K562 (cell line): ENCODE results near the gene CRADD.
A peak's percentile ranks its signal among the peaks of the same experiment; 100 is the strongest.

Experiments
- CEBPB ChIP-seq: fragments of 450-650 bp; IDR thresholded peaks from 2 replicates; pipeline ENCODE4 v1.6.1; 2016; ENCODE audit warnings: missing genetic modification characterization, missing compliant biosample characterization
- HLTF ChIP-seq: fragments of 450-650 bp; IDR thresholded peaks from 2 replicates; pipeline ENCODE4 v1.6.1; 2016
- HMG20B ChIP-seq: fragments of 250-450 bp; sonication (Bioruptor Pico); IDR thresholded peaks from 2 replicates; pipeline ENCODE4 v1.5.0; 2021; ENCODE audit warnings: mild to moderate bottlenecking
- POLR2AphosphoS5 ChIP-seq: IDR thresholded peaks from 2 replicates; pipeline ENCODE4 v1.6.1; 2011; ENCODE audit warnings: mild to moderate bottlenecking, low read depth, low read length, moderate library complexity; ENCODE audit not compliant: control insufficient read depth, insufficient read depth
- POLR3A ChIP-seq: IDR thresholded peaks from 2 replicates; pipeline ENCODE4 v1.6.1; 2011; ENCODE audit warnings: borderline replicate concordance, mild to moderate bottlenecking, moderate library complexity; ENCODE audit not compliant: insufficient read length, insufficient read depth; ENCODE audit errors: extremely low read depth
- RUNX1 ChIP-seq: sonication (generic); IDR thresholded peaks from 2 replicates; pipeline ENCODE4 v1.6.1; 2016; ENCODE audit warnings: antibody characterized with exemption, low read depth
- XRCC3 ChIP-seq: fragments of 450-650 bp; IDR thresholded peaks from 2 replicates; pipeline ENCODE4 v1.6.1; 2017; ENCODE audit warnings: mild to moderate bottlenecking, moderate library complexity
- YY1 ChIP-seq, 3 experiments: IDR thresholded peaks; 2 replicates each; pipeline ENCODE4 v1.6.1; 2011; ENCODE audit warnings: low read length in 2 of 3, mild to moderate bottlenecking in 2 of 3, moderate library complexity in 2 of 3, borderline replicate concordance in 1 of 3, control low read depth in 1 of 3, low read depth in 1 of 3; ENCODE audit not compliant: insufficient read depth in 3 of 3, insufficient replicate concordance in 2 of 3, control insufficient read depth in 1 of 3, insufficient read length in 1 of 3; ENCODE audit errors: extremely low read depth in 1 of 3
- TF ChIP-seq, protein P1 (sequence below), 2 experiments: fragments of 450-650 bp; formaldehyde crosslinking in 1 of 2; IDR thresholded peaks; 2 replicates each; pipeline versions ENCODE4 v1.4.0 to v1.6.1; 2014 to 2020; ENCODE audit warnings: mild to moderate bottlenecking in 2 of 2, borderline replicate concordance in 1 of 2, low read depth in 1 of 2
- TF ChIP-seq, protein P2 (sequence below), 3 experiments: IDR thresholded peaks in 2 of 3; conservative IDR thresholded peaks in 1 of 3; 2 replicates each; pipeline ENCODE4 v1.5.1; 2011 to 2012; ENCODE audit warnings: low read length in 3 of 3, mild to moderate bottlenecking in 3 of 3, control low read depth in 2 of 3, improper control_type of control experiment in 1 of 3, inconsistent platforms in 1 of 3, low read depth in 1 of 3, mixed read lengths in 1 of 3, moderate library complexity in 1 of 3; ENCODE audit not compliant: insufficient read depth in 2 of 3

DNA sequence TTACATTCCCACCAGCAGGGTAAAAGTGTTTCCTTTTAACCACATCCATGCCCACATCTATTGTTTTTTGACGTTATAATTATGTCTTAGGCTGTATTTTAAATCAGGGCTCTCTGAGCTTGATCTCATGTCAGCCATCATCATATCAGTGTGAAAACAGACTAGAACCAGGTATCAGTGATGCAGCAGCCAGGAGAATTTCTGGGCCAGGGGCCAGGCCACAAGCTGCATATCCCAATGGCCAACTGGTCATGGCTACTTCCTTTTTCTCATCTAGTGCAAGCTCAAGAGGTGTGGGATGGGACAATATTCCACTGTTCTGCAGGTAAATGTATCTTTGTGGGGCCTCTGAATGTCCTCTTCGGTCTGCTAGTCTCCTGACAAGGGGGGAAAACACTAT is 125.1 kb downstream of the CRADD start:
- TF ChIP-seq RUNX1 (no peak), HMG20B (CRISPR knock-in tag) (no peak), POLR3A (no peak), YY1 (IDR thresholded peaks at IDR 0.05; ENCODE audit: borderline replicate concordance in 1 of 3, control insufficient read depth in 1 of 3, extremely low read depth in 1 of 3, insufficient read depth in 3 of 3, insufficient read length in 1 of 3, insufficient replicate concordance in 2 of 3, low read depth in 1 of 3, low read length in 2 of 3) (no peak), XRCC3 (no peak), POLR2AphosphoS5 (peak; percentile 57), HLTF (no peak), CEBPB (tag) (no peak)
- TF ChIP-seq, protein P1, sequence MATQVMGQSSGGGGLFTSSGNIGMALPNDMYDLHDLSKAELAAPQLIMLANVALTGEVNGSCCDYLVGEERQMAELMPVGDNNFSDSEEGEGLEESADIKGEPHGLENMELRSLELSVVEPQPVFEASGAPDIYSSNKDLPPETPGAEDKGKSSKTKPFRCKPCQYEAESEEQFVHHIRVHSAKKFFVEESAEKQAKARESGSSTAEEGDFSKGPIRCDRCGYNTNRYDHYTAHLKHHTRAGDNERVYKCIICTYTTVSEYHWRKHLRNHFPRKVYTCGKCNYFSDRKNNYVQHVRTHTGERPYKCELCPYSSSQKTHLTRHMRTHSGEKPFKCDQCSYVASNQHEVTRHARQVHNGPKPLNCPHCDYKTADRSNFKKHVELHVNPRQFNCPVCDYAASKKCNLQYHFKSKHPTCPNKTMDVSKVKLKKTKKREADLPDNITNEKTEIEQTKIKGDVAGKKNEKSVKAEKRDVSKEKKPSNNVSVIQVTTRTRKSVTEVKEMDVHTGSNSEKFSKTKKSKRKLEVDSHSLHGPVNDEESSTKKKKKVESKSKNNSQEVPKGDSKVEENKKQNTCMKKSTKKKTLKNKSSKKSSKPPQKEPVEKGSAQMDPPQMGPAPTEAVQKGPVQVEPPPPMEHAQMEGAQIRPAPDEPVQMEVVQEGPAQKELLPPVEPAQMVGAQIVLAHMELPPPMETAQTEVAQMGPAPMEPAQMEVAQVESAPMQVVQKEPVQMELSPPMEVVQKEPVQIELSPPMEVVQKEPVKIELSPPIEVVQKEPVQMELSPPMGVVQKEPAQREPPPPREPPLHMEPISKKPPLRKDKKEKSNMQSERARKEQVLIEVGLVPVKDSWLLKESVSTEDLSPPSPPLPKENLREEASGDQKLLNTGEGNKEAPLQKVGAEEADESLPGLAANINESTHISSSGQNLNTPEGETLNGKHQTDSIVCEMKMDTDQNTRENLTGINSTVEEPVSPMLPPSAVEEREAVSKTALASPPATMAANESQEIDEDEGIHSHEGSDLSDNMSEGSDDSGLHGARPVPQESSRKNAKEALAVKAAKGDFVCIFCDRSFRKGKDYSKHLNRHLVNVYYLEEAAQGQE (IDR thresholded peaks at IDR 0.05; ENCODE audit: borderline replicate concordance), result no peak
- TF ChIP-seq, protein P1 (CRISPR knock-in tag; IDR thresholded peaks at IDR 0.05; ENCODE audit: low read depth), result no peak
- TF ChIP-seq, protein P2, sequence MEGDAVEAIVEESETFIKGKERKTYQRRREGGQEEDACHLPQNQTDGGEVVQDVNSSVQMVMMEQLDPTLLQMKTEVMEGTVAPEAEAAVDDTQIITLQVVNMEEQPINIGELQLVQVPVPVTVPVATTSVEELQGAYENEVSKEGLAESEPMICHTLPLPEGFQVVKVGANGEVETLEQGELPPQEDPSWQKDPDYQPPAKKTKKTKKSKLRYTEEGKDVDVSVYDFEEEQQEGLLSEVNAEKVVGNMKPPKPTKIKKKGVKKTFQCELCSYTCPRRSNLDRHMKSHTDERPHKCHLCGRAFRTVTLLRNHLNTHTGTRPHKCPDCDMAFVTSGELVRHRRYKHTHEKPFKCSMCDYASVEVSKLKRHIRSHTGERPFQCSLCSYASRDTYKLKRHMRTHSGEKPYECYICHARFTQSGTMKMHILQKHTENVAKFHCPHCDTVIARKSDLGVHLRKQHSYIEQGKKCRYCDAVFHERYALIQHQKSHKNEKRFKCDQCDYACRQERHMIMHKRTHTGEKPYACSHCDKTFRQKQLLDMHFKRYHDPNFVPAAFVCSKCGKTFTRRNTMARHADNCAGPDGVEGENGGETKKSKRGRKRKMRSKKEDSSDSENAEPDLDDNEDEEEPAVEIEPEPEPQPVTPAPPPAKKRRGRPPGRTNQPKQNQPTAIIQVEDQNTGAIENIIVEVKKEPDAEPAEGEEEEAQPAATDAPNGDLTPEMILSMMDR (IDR thresholded peaks at IDR 0.05 in 2 of 3, conservative IDR thresholded peaks at IDR 0.05 in 1 of 3; ENCODE audit: insufficient read depth in 2 of 3, low read depth in 1 of 3, low read length in 3 of 3), result no peak
